IMR-90 (cell line): ENCODE data around the gene SLC17A9.

Experiments
- BHLHE40 ChIP-seq: fragments of 150-350 bp; IDR thresholded peaks from 2 replicates; pipeline ENCODE4 v1.6.1; 2016; ENCODE audit warnings: mild to moderate bottlenecking, low read depth, low read length
- CEBPB ChIP-seq: IDR thresholded peaks from 2 replicates; pipeline ENCODE4 v1.6.1; 2012; ENCODE audit warnings: low read depth, low read length, improper control_type of control experiment
- CHD1 ChIP-seq: IDR thresholded peaks from 2 replicates; pipeline ENCODE4 v1.6.1; 2012; ENCODE audit warnings: low read depth, low read length, improper control_type of control experiment
- CTCF ChIP-seq: conservative IDR thresholded peaks from 2 replicates; pipeline ENCODE4 v1.5.1; 2012; ENCODE audit warnings: mild to moderate bottlenecking, low read depth, low read length, improper control_type of control experiment
- ELK1 ChIP-seq: fragments of 150-350 bp; IDR thresholded peaks from 2 replicates; pipeline ENCODE4 v1.6.1; 2016; ENCODE audit warnings: low read depth, mild to moderate bottlenecking, low read length, moderate library complexity, borderline replicate concordance
- FOS ChIP-seq: fragments of 150-350 bp; IDR thresholded peaks from 2 replicates; pipeline ENCODE4 v1.6.1; 2016; ENCODE audit warnings: low read depth, low read length
- MAZ ChIP-seq: IDR thresholded peaks from 2 replicates; pipeline ENCODE4 v1.6.1; 2012; ENCODE audit warnings: low read depth, mild to moderate bottlenecking, low read length, improper control_type of control experiment, moderate library complexity, borderline replicate concordance
- MXI1 ChIP-seq: IDR thresholded peaks from 2 replicates; pipeline ENCODE4 v1.6.1; 2012; ENCODE audit warnings: low read depth, mild to moderate bottlenecking, low read length, moderate library complexity, borderline replicate concordance
- NFE2L2 ChIP-seq: fragments of 150-350 bp; IDR thresholded peaks from 2 replicates; pipeline ENCODE4 v1.6.1; 2016; ENCODE audit warnings: low read depth, mild to moderate bottlenecking, low read length
- POLR2A ChIP-seq: IDR thresholded peaks from 2 replicates; pipeline ENCODE4 v1.6.1; 2012; ENCODE audit warnings: mild to moderate bottlenecking, low read depth, low read length
- RAD21 ChIP-seq: IDR thresholded peaks from 2 replicates; pipeline ENCODE4 v1.6.1; 2012; ENCODE audit warnings: low read length, improper control_type of control experiment
- RCOR1 ChIP-seq: IDR thresholded peaks from 2 replicates; pipeline ENCODE4 v1.6.1; 2012; ENCODE audit warnings: mild to moderate bottlenecking, low read length, improper control_type of control experiment; ENCODE audit not compliant: insufficient replicate concordance
- SMC3 ChIP-seq: fragments of 150-350 bp; IDR thresholded peaks from 2 replicates; pipeline ENCODE4 v1.6.1; 2016; ENCODE audit warnings: low read depth, mild to moderate bottlenecking, antibody characterized with exemption, low read length, moderate library complexity
- USF2 ChIP-seq: fragments of 150-350 bp; IDR thresholded peaks from 2 replicates; pipeline ENCODE4 v1.6.1; 2017; ENCODE audit warnings: mild to moderate bottlenecking, antibody characterized with exemption, low read length, low read depth

GRCh38 chr20:62910217-62910766 lies 42.2 kb upstream of the SLC17A9 start:
- TF ChIP-seq MAZ: no peak
- TF ChIP-seq CTCF: no peak
- TF ChIP-seq NFE2L2: no peak
- no peak for TF ChIP-seq POLR2A
- TF ChIP-seq ELK1: no peak
- no peak for TF ChIP-seq CEBPB
- TF ChIP-seq USF2: no peak
- no peak for TF ChIP-seq SMC3
- no peak for TF ChIP-seq RAD21
- TF ChIP-seq RCOR1: no peak
- TF ChIP-seq MXI1: no peak
- TF ChIP-seq BHLHE40: no peak
- TF ChIP-seq FOS: no peak
- no peak for TF ChIP-seq CHD1
